GM12865 (cell line): ENCODE data around the gene TMEM98.
A peak's percentile ranks its signal among the peaks of the same experiment; 100 is the strongest.

Source experiments
- DNase-seq: peaks from one replicate; pipeline ENCODE4 v3.0.0; 2010; ENCODE audit warnings: low read depth
- H3K4me3 ChIP-seq: 2 replicates; pipeline ENCODE4 v1.5.1; 2011; ENCODE audit warnings: mild to moderate bottlenecking, low read depth, low read length, control low read depth
- CTCF ChIP-seq: IDR thresholded peaks from 2 replicates; pipeline ENCODE4 v1.5.1; 2011; ENCODE audit warnings: low read length, control low read depth, low read depth, inconsistent platforms; ENCODE audit not compliant: insufficient read depth; ENCODE audit errors: missing control alignments

Gene TMEM98

GRCh38 chr17:32894245-32894644 lies 33.7 kb upstream of the TMEM98 start:
- TF ChIP-seq CTCF, result no peak
- DNase-seq, result no peak

GRCh38 chr17:32896647-32897258 lies 31.2 kb upstream of the TMEM98 start:
- no peak for DNase-seq
- H3K4me3 ChIP-seq, result no peak overlapping the region
- no peak for TF ChIP-seq CTCF

More at GRCh38 chr17:32894245-32894644, 33.7 kb upstream of the TMEM98 start:
- no peak overlapping the region for H3K4me3 ChIP-seq

GRCh38 chr17:32899236-32900013 lies 28.5 kb upstream of the TMEM98 start:
- H3K4me3 ChIP-seq, result no peak overlapping the region
- no peak for TF ChIP-seq CTCF
- DNase-seq, result no peak

GRCh38 chr17:32901743-32902142 lies 26.2 kb upstream of the TMEM98 start:
- no peak for DNase-seq
- no peak for TF ChIP-seq CTCF
- H3K4me3 ChIP-seq, result no peak overlapping the region

- no peak overlapping the region for H3K4me3 ChIP-seq
- peak; percentile 34 for DNase-seq
- TF ChIP-seq CTCF, result no peak
Measured at GRCh38 chr17:32903774-32904673, 23.9 kb upstream of the TMEM98 start.

- TF ChIP-seq CTCF, result no peak
- no peak for DNase-seq
- no peak overlapping the region for H3K4me3 ChIP-seq
Measured at GRCh38 chr17:32904891-32905290, 23.1 kb upstream of the TMEM98 start.
